ENCODE data around the gene ATG16L1. TPM values are rescaled to one million over a fixed set of nuclear protein-coding genes. Genes with fewer than 3 reads are reported as not detected.

The ATG16L1 gene
- total RNA-seq, 1 experiment from 2014 or later: 42.0 TPM

- Histone ChIP-seq H3K79me1 (ENCODE audit: insufficient read depth, low read depth, low read length, poor library complexity, severe bottlenecking) (no peaks in the 10 kb centered on the region), H3K4me1 (ENCODE audit: insufficient read depth, low read length) (no peaks in the 10 kb centered on the region), H2BK20ac (ENCODE audit: low read depth, low read length, poor library complexity, severe bottlenecking) (no peak overlapping the region), H4K8ac (replicated peaks; ENCODE audit: insufficient read length, low read depth, low read length) (no peak overlapping the region), H3K56ac (ENCODE audit: insufficient read length, low read depth, low read length) (no peak overlapping the region), H3K79me2 (ENCODE audit: insufficient read depth, low read length) (no peaks in the 10 kb centered on the region), H4K91ac (ENCODE audit: insufficient read length, low read depth, low read length) (no peak overlapping the region), H4K20me1 (ENCODE audit: control insufficient read depth, insufficient read depth, insufficient read length) (no peaks in the 10 kb centered on the region), H3K27ac (ENCODE audit: insufficient read length, low read depth, low read length) (no peak overlapping the region), H3K9ac (ENCODE audit: extremely low read depth, insufficient read length, low read length) (no peak overlapping the region), H4K5ac (ENCODE audit: insufficient read length, low read depth, low read length) (no peak overlapping the region), H2AFZ (ENCODE audit: low read length) (no peak overlapping the region), H3K18ac (ENCODE audit: insufficient read length, low read depth, low read length) (no peak overlapping the region), H3K23me2 (ENCODE audit: insufficient read length, low read depth, low read length, poor library complexity, severe bottlenecking) (no peaks in the 10 kb centered on the region), H3K14ac (ENCODE audit: insufficient read depth, low read length) (no peak overlapping the region), H3K4me2 (ENCODE audit: insufficient read depth, insufficient read length, low read length) (no peak overlapping the region), H3K4ac (ENCODE audit: low read depth, low read length) (no peak overlapping the region), H2BK15ac (ENCODE audit: low read depth, low read length) (no peak overlapping the region), H2AK5ac (ENCODE audit: insufficient read length, low read length) (no peak overlapping the region), H2BK12ac (ENCODE audit: insufficient read length, low read depth, low read length) (no peak overlapping the region), H3T11ph (ENCODE audit: low read length) (no peak overlapping the region), H2BK5ac (ENCODE audit: insufficient read length, low read length) (no peak overlapping the region), H3K9me3 (ENCODE audit: control insufficient read depth, low read depth, low read length) (no peaks in the 10 kb centered on the region), H3K27me3 (ENCODE audit: insufficient read depth, low read length) (no peaks in the 10 kb centered on the region), H2BK120ac (ENCODE audit: low read depth, low read length, poor library complexity, severe bottlenecking) (no peak overlapping the region), H3K23ac (ENCODE audit: insufficient read length, low read depth, low read length) (no peak overlapping the region)
- H3K4me1 Mint-ChIP-seq: no peaks in the 10 kb centered on the region
- TF ChIP-seq CTCF (conservative IDR thresholded peaks at IDR 0.05): peak; percentile 52
- WGBS (ENCODE audit: extremely low coverage, insufficient read length, low lambda C conversion rate): no CpG with 5 or more reads among the region's 9 CpGs
- no peak overlapping the region for H3K4me3 Mint-ChIP-seq
- no peaks in the 10 kb centered on the region for H3K36me3 Mint-ChIP-seq (ENCODE audit: insufficient read depth in 1 of 3, low read depth in 3 of 3)
- H3K27me3 Mint-ChIP-seq (ENCODE audit: low read depth): 0 out of 2 replicates have a peak, but pooled peaks cover 1% of the 10 kb centered on the region
- DNase-seq: peak; percentile 75
- 0 out of 5 replicates have a peak, but pooled peaks cover 0 to 2% of the 10 kb centered on the region in 2 experiments for H3K9me3 Mint-ChIP-seq
- no peak overlapping the region for H3K27ac Mint-ChIP-seq
Measured at GRCh38 chr2:233235977-233236376, 15.5 kb upstream of the ATG16L1 start.

All from H9 (cell line).